Suprapubic skin (tissue), 4 donors: ENCODE data around the gene SPNS3. TPM values are rescaled to one million over a fixed set of nuclear protein-coding genes. Genes with fewer than 3 reads are reported as not detected.

Experiments
- DNase-seq, 2 donors: peaks; one replicate each; pipeline ENCODE4 v3.0.0-alpha.2; 2019; ENCODE audit warnings: low spot score in 2 of 2
- H3K27ac ChIP-seq: fragments of 200-600 bp; sonication (generic); one replicate; pipeline ENCODE4 v1.5.1; 2019
- H3K27me3 ChIP-seq: fragments of 200-600 bp; sonication (generic); one replicate; pipeline ENCODE4 v1.5.1; 2019
- H3K36me3 ChIP-seq: fragments of 200-600 bp; sonication (generic); one replicate; pipeline ENCODE4 v1.5.1; 2019
- H3K4me1 ChIP-seq: fragments of 200-600 bp; sonication (generic); one replicate; pipeline ENCODE4 v1.5.1; 2019
- H3K4me3 ChIP-seq: fragments of 200-600 bp; sonication (generic); one replicate; pipeline ENCODE4 v1.5.1; 2019; ENCODE audit warnings: mild to moderate bottlenecking
- H3K9me3 ChIP-seq: fragments of 200-600 bp; sonication (generic); one replicate; pipeline ENCODE4 v1.5.1; 2019
- CTCF ChIP-seq, 2 donors: fragments of 200-600 bp in 1 of 2; fragments of 450-650 bp in 1 of 2; sonication (generic) in 1 of 2; IDR thresholded peaks; one replicate each; pipeline ENCODE4 v1.5.1; 2016 to 2019; ENCODE audit warnings: antibody characterized with exemption in 2 of 2, mild to moderate bottlenecking in 1 of 2, moderate library complexity in 1 of 2
- EP300 ChIP-seq: sonication (generic); formaldehyde crosslinking; IDR thresholded peaks from one replicate; pipeline ENCODE4 v1.6.1; 2017; ENCODE audit warnings: antibody characterized with exemption
- POLR2A ChIP-seq, 2 donors: fragments of 450-650 bp; IDR thresholded peaks; one replicate each; pipeline ENCODE4 v1.6.1; 2017; ENCODE audit warnings: antibody characterized with exemption in 2 of 2, mild to moderate bottlenecking in 2 of 2, moderate library complexity in 2 of 2
- POLR2AphosphoS5 ChIP-seq, 3 donors: sonication (generic); formaldehyde crosslinking; IDR thresholded peaks; one replicate each; pipeline ENCODE4 v1.6.1; 2017; ENCODE audit warnings: antibody characterized with exemption in 3 of 3
- WGBS: methylation state at CpG from one replicate; pipeline ENCODE4 v1.1.5; 2018; 5-methylcytosine and 5-hydroxymethylcytosine counted together
- total RNA-seq, 4 donors: library from RNA; depleted of rRNA; stranded (reverse); fragments of >200 nt; gene quantifications; one replicate each; pipeline ENCODE4 v1.1.0, GENCODE V29; 2016

The SPNS3 gene
- total RNA-seq, 4 donors from 2014 or later: 0.72 TPM; not detected in 3

GRCh38 chr17:4426499-4427208 is 7.1 kb upstream of the SPNS3 start:
- H3K27ac ChIP-seq: no peak overlapping the region
- TF ChIP-seq POLR2AphosphoS5 (IDR thresholded peaks at IDR 0.05) (no peak), CTCF (IDR thresholded peaks at IDR 0.05) (no peak), POLR2A (IDR thresholded peaks at IDR 0.05) (no peak), EP300 (no peak)
- 78% methylated on average over 10 of the region's 10 CpGs for WGBS

GRCh38 chr17:4427505-4427904 is 6.2 kb upstream of the SPNS3 start:
- no peaks in the 10 kb centered on the region for H3K36me3 ChIP-seq
- H3K27me3 ChIP-seq: no peaks in the 10 kb centered on the region
- H3K4me3 ChIP-seq: no peak overlapping the region
- H3K27ac ChIP-seq: no peak overlapping the region
- 81% methylated on average over 11 of the region's 11 CpGs for WGBS
- H3K9me3 ChIP-seq: no peaks in the 10 kb centered on the region
- TF ChIP-seq POLR2A (IDR thresholded peaks at IDR 0.05) (no peak), EP300 (no peak), POLR2AphosphoS5 (IDR thresholded peaks at IDR 0.05) (no peak), CTCF (IDR thresholded peaks at IDR 0.05) (no peak)
- H3K4me1 ChIP-seq: no peaks in the 10 kb centered on the region
- DNase-seq: no peak

More at GRCh38 chr17:4426499-4427208, 7.1 kb upstream of the SPNS3 start:
- Histone ChIP-seq H3K36me3 (no peaks in the 10 kb centered on the region), H3K9me3 (no peaks in the 10 kb centered on the region), H3K4me1 (no peaks in the 10 kb centered on the region), H3K27me3 (no peaks in the 10 kb centered on the region), H3K4me3 (no peak overlapping the region)
- no peak for DNase-seq

- DNase-seq: no peak
- Histone ChIP-seq H3K4me3 (no peak overlapping the region), H3K27ac (no peak overlapping the region), H3K4me1 (no peaks in the 10 kb centered on the region), H3K36me3 (no peaks in the 10 kb centered on the region), H3K9me3 (no peaks in the 10 kb centered on the region), H3K27me3 (no peaks in the 10 kb centered on the region)
- no peak for TF ChIP-seq POLR2A (IDR thresholded peaks at IDR 0.05)
- no peak for TF ChIP-seq POLR2AphosphoS5 (IDR thresholded peaks at IDR 0.05)
- no peak for TF ChIP-seq EP300
- TF ChIP-seq CTCF (IDR thresholded peaks at IDR 0.05): no peak
- WGBS: 89% methylated on average over 4 of the region's 4 CpGs
Measured at GRCh38 chr17:4436381-4436780, 2.6 kb downstream of the SPNS3 start.

- H3K27me3 ChIP-seq: no peaks in the 10 kb centered on the region
- no peak overlapping the region for H3K27ac ChIP-seq
- no peaks in the 10 kb centered on the region for H3K9me3 ChIP-seq
- H3K36me3 ChIP-seq: no peaks in the 10 kb centered on the region
- 78% methylated on average over 6 of the region's 7 CpGs for WGBS
- no peaks in the 10 kb centered on the region for H3K4me1 ChIP-seq
- TF ChIP-seq POLR2A (IDR thresholded peaks at IDR 0.05) (no peak), POLR2AphosphoS5 (IDR thresholded peaks at IDR 0.05) (no peak), EP300 (no peak), CTCF (IDR thresholded peaks at IDR 0.05) (no peak)
- H3K4me3 ChIP-seq: no peak overlapping the region
- DNase-seq: no peak
Measured at GRCh38 chr17:4436846-4437245, 3.1 kb downstream of the SPNS3 start.

GRCh38 chr17:4438162-4438944 is 4.6 kb downstream of the SPNS3 start:
- Histone ChIP-seq H3K27ac (no peak overlapping the region), H3K4me1 (no peaks in the 10 kb centered on the region), H3K4me3 (no peak overlapping the region), H3K9me3 (no peaks in the 10 kb centered on the region), H3K36me3 (no peaks in the 10 kb centered on the region), H3K27me3 (no peaks in the 10 kb centered on the region)
- DNase-seq: no peak
- no peak for TF ChIP-seq POLR2AphosphoS5 (IDR thresholded peaks at IDR 0.05)
- TF ChIP-seq POLR2A (IDR thresholded peaks at IDR 0.05): no peak
- TF ChIP-seq EP300: no peak
- no peak for TF ChIP-seq CTCF (IDR thresholded peaks at IDR 0.05)
- 83% methylated on average over 9 of the region's 17 CpGs for WGBS
